ENCODE data around the gene TPPP2.

TPPP2 gene

GRCh38 chr14:21050597-21050996 lies 20.6 kb downstream of the TPPP2 start:
- Histone ChIP-seq H3K36me3 (replicated peaks) (no peaks in the 10 kb centered on the region), H3K9me3 (no peaks in the 10 kb centered on the region), H3K4me1 (no peaks in the 10 kb centered on the region), H3K27me3 (ENCODE audit: low read depth) (no peaks in the 10 kb centered on the region), H3K4me3 (no peak overlapping the region)
- no peak for DNase-seq (ENCODE audit: low spot score in 2 of 2)
- in situ Hi-C loops (cut with MboI; ENCODE audit: low sequenced_read_pairs): no loop called here

DNA sequence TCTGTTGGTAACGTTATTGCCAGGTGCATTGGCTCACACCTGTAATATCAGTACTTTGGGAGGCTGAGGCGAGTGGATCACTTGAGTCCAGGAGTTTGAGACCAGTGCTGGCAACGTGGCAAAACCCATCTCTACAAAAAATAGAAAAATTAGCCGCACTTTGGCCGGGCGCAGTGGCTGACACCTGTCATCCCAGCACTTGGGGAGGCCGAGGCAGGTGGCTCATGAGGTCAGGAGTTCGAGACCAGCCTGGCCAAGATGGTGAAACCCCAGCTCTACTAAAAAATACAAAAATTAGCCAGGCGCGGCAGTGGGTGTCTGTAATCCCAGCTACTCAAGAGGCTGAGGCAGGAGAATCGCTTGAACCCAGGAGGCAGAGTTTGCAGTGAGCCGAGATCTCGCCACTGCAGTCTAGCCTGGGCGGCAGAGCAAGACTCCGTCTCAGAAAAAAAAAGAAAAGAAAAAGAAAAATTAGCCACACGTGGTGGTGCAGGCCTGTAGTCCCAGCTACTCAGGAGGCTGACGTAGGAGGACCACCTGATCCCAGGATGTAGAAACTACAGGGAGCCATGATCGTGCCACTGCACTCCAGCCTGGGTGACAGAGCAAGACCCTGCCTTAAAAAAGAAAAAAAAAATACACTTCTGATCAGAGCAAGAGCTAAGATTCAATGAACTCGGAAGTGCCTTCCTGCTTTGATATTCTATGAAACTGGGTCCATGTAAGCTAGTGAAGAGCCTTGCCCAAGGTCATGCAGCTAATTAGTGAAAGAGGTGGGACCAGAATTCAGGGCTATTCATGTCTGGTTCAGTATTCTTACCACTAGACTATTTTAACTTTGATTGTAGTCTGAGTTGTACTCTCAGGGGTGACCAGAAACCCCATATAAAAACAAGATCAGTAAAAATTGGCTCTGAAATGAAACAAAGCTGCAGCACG lies 23.4 kb downstream of the TPPP2 start:
- no peaks in the 10 kb centered on the region for H3K36me3 ChIP-seq (replicated peaks)
- no peak overlapping the region for H3K4me3 ChIP-seq
- in situ Hi-C loops (cut with MboI; ENCODE audit: low sequenced_read_pairs): no loop called here
- DNase-seq (ENCODE audit: low spot score in 2 of 2): no peak
- H3K9me3 ChIP-seq: no peaks in the 10 kb centered on the region
- no peaks in the 10 kb centered on the region for H3K4me1 ChIP-seq
- H3K27me3 ChIP-seq (ENCODE audit: low read depth): no peaks in the 10 kb centered on the region

DNA sequence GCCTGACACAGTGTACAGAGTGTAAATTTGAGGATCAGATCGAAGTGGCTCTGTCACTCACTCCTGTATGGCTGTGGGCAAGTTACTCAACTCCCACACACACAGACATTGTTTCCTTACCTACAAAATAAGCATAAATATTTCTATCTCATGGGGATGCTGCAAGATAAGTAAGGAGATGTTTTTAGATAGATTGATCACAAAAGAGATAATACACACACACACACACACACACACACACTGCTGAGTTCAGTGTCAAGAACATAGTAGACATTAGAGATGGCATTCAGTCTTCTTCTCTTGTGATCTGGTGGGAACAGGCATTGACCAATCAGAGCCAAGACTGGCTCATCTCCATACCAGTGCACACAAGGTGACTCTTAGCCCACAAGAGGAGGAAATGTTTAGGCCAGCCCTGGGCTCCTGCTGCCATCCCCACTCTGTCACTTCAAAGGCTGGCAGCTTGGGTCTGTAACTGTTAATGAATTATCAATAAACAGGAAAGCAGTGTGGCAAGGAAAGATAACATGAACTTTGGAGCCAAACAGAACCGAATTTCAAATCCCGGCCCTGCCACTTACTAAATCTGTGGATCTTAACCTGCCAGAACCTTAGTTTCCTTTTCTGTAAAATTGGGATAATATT lies 24.2 kb downstream of the TPPP2 start:
- H3K9me3 ChIP-seq: no peaks in the 10 kb centered on the region
- in situ Hi-C loops (cut with MboI; ENCODE audit: low sequenced_read_pairs): no loop called here
- no peaks in the 10 kb centered on the region for H3K4me1 ChIP-seq
- H3K27me3 ChIP-seq (ENCODE audit: low read depth): no peaks in the 10 kb centered on the region
- no peaks in the 10 kb centered on the region for H3K36me3 ChIP-seq (replicated peaks)
- no peak overlapping the region for H3K4me3 ChIP-seq
- DNase-seq (ENCODE audit: low spot score in 2 of 2): no peak

DNA sequence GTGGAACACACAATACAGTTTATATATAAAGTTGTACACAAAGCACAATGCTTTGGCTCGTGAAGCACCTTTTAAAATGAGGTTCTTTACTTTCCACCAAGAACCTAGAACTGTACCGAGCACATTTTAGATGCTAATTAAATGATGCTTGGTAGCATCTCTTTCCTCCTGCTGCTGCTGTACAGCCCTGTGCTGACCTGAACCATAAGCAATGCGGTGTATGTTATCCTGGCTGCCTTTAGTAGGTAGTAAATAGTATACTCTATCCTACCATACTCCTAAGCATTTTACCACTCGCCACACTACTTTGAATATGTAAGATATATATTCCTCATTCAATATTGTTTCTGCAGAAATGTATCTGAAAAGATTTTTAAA lies 24.7 kb downstream of the TPPP2 start:
- no peaks in the 10 kb centered on the region for H3K36me3 ChIP-seq (replicated peaks)
- H3K27me3 ChIP-seq (ENCODE audit: low read depth): no peaks in the 10 kb centered on the region
- no peaks in the 10 kb centered on the region for H3K9me3 ChIP-seq
- no peak overlapping the region for H3K4me3 ChIP-seq
- in situ Hi-C loops (cut with MboI; ENCODE audit: low sequenced_read_pairs): no loop called here
- no peaks in the 10 kb centered on the region for H3K4me1 ChIP-seq
- no peak for DNase-seq (ENCODE audit: low spot score in 2 of 2)

GRCh38 chr14:21055432-21056117 lies 25.6 kb downstream of the TPPP2 start:
- no peak overlapping the region for H3K4me3 ChIP-seq
- no peaks in the 10 kb centered on the region; the same call in 1 of the 2 replicates for H3K27me3 ChIP-seq (ENCODE audit: low read depth)
- H3K9me3 ChIP-seq: no peaks in the 10 kb centered on the region
- in situ Hi-C loops (cut with MboI; ENCODE audit: low sequenced_read_pairs): no loop called here
- no peaks in the 10 kb centered on the region for H3K4me1 ChIP-seq
- no peak for DNase-seq (ENCODE audit: low spot score in 2 of 2)
- no peaks in the 10 kb centered on the region for H3K36me3 ChIP-seq (replicated peaks)

GRCh38 chr14:21056520-21057163 lies 26.6 kb downstream of the TPPP2 start:
- H3K9me3 ChIP-seq: no peaks in the 10 kb centered on the region
- H3K4me1 ChIP-seq: no peaks in the 10 kb centered on the region
- no peaks in the 10 kb centered on the region; the same call in 1 of the 2 replicates for H3K27me3 ChIP-seq (ENCODE audit: low read depth)
- no peak for DNase-seq (ENCODE audit: low spot score in 2 of 2)
- no peaks in the 10 kb centered on the region for H3K36me3 ChIP-seq (replicated peaks)
- in situ Hi-C loops (cut with MboI; ENCODE audit: low sequenced_read_pairs): no loop called here
- no peak overlapping the region for H3K4me3 ChIP-seq

- peaks cover 2% of the 10 kb centered on the region for H3K27me3 ChIP-seq (ENCODE audit: low read depth)
- in situ Hi-C loops (cut with MboI; ENCODE audit: low sequenced_read_pairs): no loop called here
- no peaks in the 10 kb centered on the region for H3K4me1 ChIP-seq
- H3K9me3 ChIP-seq: no peaks in the 10 kb centered on the region
- no peak within 1 kb of the TSS for H3K4me3 ChIP-seq
- H3K36me3 ChIP-seq (replicated peaks): no peaks in the 10 kb centered on the region
- DNase-seq (ENCODE audit: low spot score in 2 of 2): no peak
Observed at GRCh38 chr14:21057803-21058675, 28.0 kb downstream of the TPPP2 start, which contains the start of gene RNASE8. RNASE8 (plus strand) TSS chr14:21057822; CDS start chr14:21057893, 71 bp downstream.

GRCh38 chr14:21058903-21059302 lies 28.9 kb downstream of the TPPP2 start:
- H3K27me3 ChIP-seq (ENCODE audit: low read depth): peaks cover 8% of the 10 kb centered on the region

DNA sequence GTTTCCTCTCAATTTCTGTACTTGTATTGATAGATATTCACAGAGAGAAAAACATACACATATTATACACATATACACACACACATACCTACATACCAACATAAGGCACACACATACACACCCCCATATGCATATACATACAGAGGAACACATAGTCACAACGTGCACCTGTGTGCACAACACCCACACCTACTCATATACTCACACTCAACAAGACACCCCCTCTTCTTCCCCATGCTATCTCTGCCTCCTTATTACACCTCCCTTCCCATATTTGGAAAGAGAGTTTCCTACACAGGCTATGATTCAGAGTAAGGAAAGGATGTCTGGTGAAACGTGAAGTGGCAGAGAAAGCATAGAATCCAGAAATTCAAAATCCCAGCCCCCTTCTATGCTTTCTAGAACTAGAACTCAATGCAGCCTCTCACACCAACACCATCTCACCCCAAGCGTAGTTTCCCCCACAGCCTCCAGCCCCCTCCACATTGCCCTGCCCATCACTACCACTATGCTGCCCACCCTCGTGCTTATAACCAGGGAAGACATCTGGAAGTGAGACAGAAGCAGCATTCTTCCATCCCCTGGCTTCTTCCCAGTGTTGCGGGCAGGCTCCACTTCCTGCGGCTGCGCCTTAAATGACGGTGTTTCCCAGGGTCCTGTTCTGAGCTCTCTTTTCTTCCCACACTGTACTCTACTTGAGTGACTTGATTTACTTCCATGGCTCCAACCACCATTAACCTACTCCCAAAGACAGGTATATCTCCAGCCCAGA lies 30.0 kb downstream of the TPPP2 start:
- in situ Hi-C loops (cut with MboI; ENCODE audit: low sequenced_read_pairs): no loop called here
- Histone ChIP-seq H3K9me3 (no peaks in the 10 kb centered on the region), H3K4me1 (no peaks in the 10 kb centered on the region), H3K27me3 (ENCODE audit: low read depth) (peaks cover 8% of the 10 kb centered on the region), H3K36me3 (replicated peaks) (no peaks in the 10 kb centered on the region), H3K4me3 (no peak overlapping the region)
- no peak for DNase-seq (ENCODE audit: low spot score in 2 of 2)

More at GRCh38 chr14:21058903-21059302, 28.9 kb downstream of the TPPP2 start:
- Histone ChIP-seq H3K9me3 (no peaks in the 10 kb centered on the region), H3K4me1 (no peaks in the 10 kb centered on the region), H3K4me3 (no peak overlapping the region), H3K36me3 (replicated peaks) (no peaks in the 10 kb centered on the region)
- in situ Hi-C loops (cut with MboI; ENCODE audit: low sequenced_read_pairs): no loop called here
- no peak for DNase-seq (ENCODE audit: low spot score in 2 of 2)

DNA sequence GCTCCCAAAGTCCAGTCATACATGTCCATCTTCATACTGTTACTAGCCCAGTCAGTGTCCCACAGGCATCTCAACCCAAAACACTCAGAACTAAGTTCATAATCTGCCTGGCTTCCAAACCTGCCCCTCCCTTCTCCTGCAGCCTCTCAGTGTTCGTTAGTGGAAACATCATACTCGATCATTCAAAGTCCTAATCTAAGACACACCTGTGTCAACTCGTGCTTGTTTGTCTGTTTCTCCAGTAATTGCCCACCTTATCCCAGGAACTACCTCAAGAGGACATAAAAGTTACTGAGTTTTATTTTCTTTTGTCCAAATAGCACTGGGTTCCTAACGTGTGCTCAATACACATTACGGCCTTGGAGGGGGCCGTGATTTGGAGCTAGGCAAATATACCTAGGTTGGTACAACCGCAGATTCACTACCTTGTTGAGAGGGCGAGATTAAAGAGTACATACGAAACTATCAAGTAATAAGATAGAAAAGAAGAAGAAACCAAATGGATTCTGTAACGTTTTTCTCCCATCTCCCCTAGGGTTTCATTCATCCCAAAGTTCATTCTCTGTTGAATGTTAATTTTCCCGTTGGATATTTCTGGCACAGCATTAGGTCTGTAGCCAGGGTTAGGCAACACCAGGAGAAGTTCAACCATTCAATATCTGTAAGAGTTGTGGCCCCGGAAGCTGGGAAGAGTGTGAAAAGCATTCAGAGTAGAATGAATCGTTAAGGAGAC lies 30.8 kb downstream of the TPPP2 start:
- DNase-seq (ENCODE audit: low spot score in 2 of 2): no peak
- H3K4me3 ChIP-seq: no peak overlapping the region
- in situ Hi-C loops (cut with MboI; ENCODE audit: low sequenced_read_pairs): no loop called here

GRCh38 chr14:21061347-21061668 lies 31.3 kb downstream of the TPPP2 start:
- Histone ChIP-seq H3K36me3 (replicated peaks) (no peaks in the 10 kb centered on the region), H3K4me1 (no peaks in the 10 kb centered on the region), H3K27me3 (ENCODE audit: low read depth) (peaks cover 15% of the 10 kb centered on the region), H3K9me3 (no peaks in the 10 kb centered on the region), H3K4me3 (no peak overlapping the region)
- no peak for DNase-seq (ENCODE audit: low spot score in 2 of 2)
- in situ Hi-C loops (cut with MboI; ENCODE audit: low sequenced_read_pairs): no loop called here

More for the DNA sequence above, 30.8 kb downstream of the TPPP2 start:
- Histone ChIP-seq H3K36me3 (replicated peaks) (no peaks in the 10 kb centered on the region), H3K4me1 (no peaks in the 10 kb centered on the region), H3K9me3 (no peaks in the 10 kb centered on the region), H3K27me3 (ENCODE audit: low read depth) (peaks cover 15% of the 10 kb centered on the region)

- in situ Hi-C loops (cut with MboI; ENCODE audit: low sequenced_read_pairs): no loop called here
- no peaks in the 10 kb centered on the region for H3K4me1 ChIP-seq
- H3K4me3 ChIP-seq: no peak overlapping the region
- H3K27me3 ChIP-seq (ENCODE audit: low read depth): peaks cover 19% of the 10 kb centered on the region
- DNase-seq (ENCODE audit: low spot score in 2 of 2): no peak
- no peaks in the 10 kb centered on the region for H3K36me3 ChIP-seq (replicated peaks)
- no peaks in the 10 kb centered on the region for H3K9me3 ChIP-seq
Observed at GRCh38 chr14:21063479-21063878, 33.5 kb downstream of the TPPP2 start.

All from HAP-1 (cell line).